K562 (cell line): ENCODE results near the gene CCDC27. TPM values are rescaled to one million over a fixed set of nuclear protein-coding genes. Genes with fewer than 3 reads are reported as not detected.

Experiments
- ATAC-seq: fragments of 200-7000 bp; cut with Tn5 transposase; 3 replicates; pipeline ENCODE4 v1.9.1; 2020; ENCODE audit warnings: moderate library complexity
- BruUV-seq: library from RNA; stranded (reverse); fragments of 400-500 nt; replicated peaks from 2 replicates; lab custom pipeline; 2021; lab: Mats Ljungman, UMichigan
- CTCF ChIA-PET: fragments of 300-600 bp; formaldehyde crosslinking; extraction: SDS; loops from one replicate; lab custom pipeline; 2021; ENCODE audit warnings: low intra/inter-chr PET ratio; lab: Yijun Ruan, JAX
- POLR2A ChIA-PET: fragments of 300-600, 350-650 bp; sonication (Branson Sonifier 250); formaldehyde crosslinking; extraction: SDS; loops from one replicate; lab custom pipeline; 2021; ENCODE audit warnings: antibody characterized with exemption, inconsistent platforms; lab: Yijun Ruan, JAX
- DNase-seq, 4 experiments: peaks; one replicate each; pipeline versions ENCODE4 v3.0.0 to v3.0.0-alpha.2; 2011 to 2018; ENCODE audit warnings: low spot score in 3 of 4, mixed read lengths in 3 of 4; ENCODE audit errors: extremely low read depth in 1 of 4
- FAIRE-seq: peaks from 2 replicates; lab custom pipeline; 2011; peaks lifted over from hg19 to GRCh38; lab: Jason Lieb, UNC
- H2AFZ ChIP-seq: 2 replicates; pipeline ENCODE4 v1.6.0; 2011; ENCODE audit warnings: low read depth, low read length, control low read depth, inconsistent platforms
- H3K27ac ChIP-seq: fragments of 200-600 bp; 3 replicates; pipeline ENCODE4 v1.8.0; 2011; ENCODE audit warnings: low read depth, mild to moderate bottlenecking, control low read depth, inconsistent platforms, low read length, moderate library complexity, mixed read lengths; ENCODE audit errors: extremely low read depth
- H3K27me3 ChIP-seq, 2 experiments: fragments of 300-600 bp in 1 of 2; 2 replicates in 1 of 2; 3 replicates in 1 of 2; pipeline versions ENCODE4 v1.6.0 to v1.8.0; 2011; ENCODE audit warnings: inconsistent platforms in 2 of 2, low read length in 2 of 2, mild to moderate bottlenecking in 1 of 2, mixed read lengths in 1 of 2, moderate library complexity in 1 of 2; ENCODE audit not compliant: control insufficient read depth in 2 of 2, insufficient read depth in 2 of 2
- H3K36me3 ChIP-seq: fragments of 300-600 bp; 3 replicates; pipeline ENCODE4 v1.8.0; 2011; ENCODE audit warnings: mild to moderate bottlenecking, low read length, inconsistent platforms; ENCODE audit not compliant: control insufficient read depth, insufficient read depth
- H3K4me1 ChIP-seq, 2 experiments: fragments of 200-600 bp in 1 of 2; replicated peaks in 1 of 2; 2 replicates in 1 of 2; 3 replicates in 1 of 2; pipeline versions ENCODE4 v1.5.1 to v1.8.0; 2011; ENCODE audit warnings: inconsistent platforms in 2 of 2, low read length in 2 of 2, mild to moderate bottlenecking in 1 of 2, mixed read lengths in 1 of 2, moderate library complexity in 1 of 2; ENCODE audit not compliant: control insufficient read depth in 2 of 2, insufficient read depth in 2 of 2
- H3K4me2 ChIP-seq: 2 replicates; pipeline ENCODE4 v1.6.1; 2011; ENCODE audit warnings: low read length, control low read depth, inconsistent platforms, mixed read lengths; ENCODE audit not compliant: insufficient read depth
- H3K4me3 ChIP-seq: fragments of 200-600 bp; sonication (generic), shearing (Covaris generic); 2 replicates; pipeline ENCODE4 v1.5.1; 2016; ENCODE audit warnings: control low read depth, inconsistent platforms
- H3K79me2 ChIP-seq: fragments of 200-600 bp; 3 replicates; pipeline ENCODE4 v1.8.0; 2011; ENCODE audit warnings: low read length, inconsistent platforms; ENCODE audit not compliant: control insufficient read depth, insufficient read depth
- H3K9ac ChIP-seq, 2 experiments: 2 replicates each; pipeline versions ENCODE4 v1.6.0 to v1.6.1; 2011; ENCODE audit warnings: low read depth in 2 of 2, low read length in 2 of 2, control low read depth in 1 of 2, inconsistent platforms in 1 of 2, mild to moderate bottlenecking in 1 of 2, mixed read lengths in 1 of 2; ENCODE audit not compliant: insufficient read depth in 1 of 2
- H3K9me1 ChIP-seq: one replicate; pipeline ENCODE4 v1.6.0; 2011; ENCODE audit warnings: inconsistent platforms, mild to moderate bottlenecking, low read length, moderate library complexity; ENCODE audit not compliant: control insufficient read depth, insufficient read depth
- H3K9me3 ChIP-seq: replicated peaks from 2 replicates; pipeline ENCODE4 v1.5.1; 2011; ENCODE audit warnings: low read depth, low read length, inconsistent platforms; ENCODE audit not compliant: control insufficient read depth, insufficient read depth
- H4K20me1 ChIP-seq: replicated peaks from 2 replicates; pipeline ENCODE4 v1.6.1; 2011; ENCODE audit warnings: low read length, inconsistent platforms, mixed read lengths; ENCODE audit not compliant: control insufficient read depth, insufficient read depth
- HOXB6 ChIP-seq: fragments of 250-450 bp; sonication (Bioruptor Pico); IDR thresholded peaks from 2 replicates; pipeline ENCODE4 v1.5.1; 2022; ENCODE audit warnings: mild to moderate bottlenecking, borderline replicate concordance
- POLR2G ChIP-seq: fragments of 200-400 bp; formaldehyde crosslinking; IDR thresholded peaks from 2 replicates; pipeline ENCODE4 v1.6.1; 2017; ENCODE audit warnings: low read depth, mild to moderate bottlenecking, antibody characterized with exemption, low read length, moderate library complexity
- WGBS: fragments of 100-300 bp; shearing (Covaris generic); methylation state at CpG from one replicate; pipeline ENCODE4 v1.1.6; 2016; ENCODE audit warnings: low coverage, mixed read lengths; ENCODE audit not compliant: insufficient coverage; ENCODE audit errors: missing lambda C conversion rate; 5-methylcytosine and 5-hydroxymethylcytosine counted together
- in situ Hi-C: fragments of 300-500 bp; cut with MboI; formaldehyde crosslinking; loops from 4 replicates; pipeline ENCODE4 v1.15.0; 2018; ENCODE audit warnings: inconsistent platforms, mixed read lengths
- intact Hi-C: fragments of 100-400 bp; cut with micrococcal nuclease; formaldehyde crosslinking; loops from 2 replicates; pipeline ENCODE4 v1.14.2; 2022
- polyA plus RNA-seq, 8 experiments: library from polyadenylated mRNA; depleted of rRNA in 4 of 8; stranded (reverse) in 5 of 8; unstranded in 3 of 8; fragments of >200 nt; fragmentation: Nextera tagmentation in 2 of 8; fragmentation: Illumina TruSeq in 1 of 8; extraction: Ambion mirVana in 2 of 8; extraction: Trizol in 1 of 8; gene quantifications; 2 replicates each; pipeline versions ENCODE4 v1.2.1 to v1.2.3, GENCODE V29; 2011 to 2014; ENCODE audit warnings: inconsistent platforms in 1 of 8, missing spikeins in 1 of 8
- total RNA-seq, 7 experiments: library from RNA; depleted of rRNA in 6 of 7; stranded (reverse); fragments of >200 nt in 6 of 7; fragmentation: Illumina TruSeq in 2 of 7; extraction: Trizol in 2 of 7; gene quantifications; 2 replicates each; pipeline versions ENCODE4 v1.2.1 to v1.2.3, GENCODE V29; 2011 to 2021; ENCODE audit warnings: low replicate concordance in 1 of 7

The CCDC27 gene
- total and polyA plus RNA-seq, 9 of the 15 experiments (the other 6 are each of a cell fraction or from before 2014, with no cell fraction given): 0.01 to 0.04 TPM; not detected in 7

DNA sequence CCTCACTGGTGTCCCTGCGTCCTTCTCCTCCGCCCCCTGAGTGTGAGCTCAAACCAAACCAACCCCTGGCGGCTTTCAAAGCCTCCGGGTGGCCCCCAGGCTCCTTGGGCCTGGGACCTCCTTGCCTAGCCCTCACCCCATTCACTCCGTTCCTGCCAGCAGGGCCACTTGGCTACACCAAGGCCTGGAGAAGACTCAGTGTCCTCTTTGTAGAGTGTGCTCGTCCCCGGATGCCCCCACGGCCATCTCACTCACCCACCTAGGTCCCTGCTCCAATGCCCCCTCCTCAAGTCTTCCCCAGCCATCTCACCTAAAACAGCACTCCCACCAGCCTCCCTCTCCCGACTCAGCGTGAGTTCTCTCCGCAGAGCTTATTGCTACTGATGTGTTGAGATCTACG lies 7.2 kb upstream of the CCDC27 start:
- no peak for ATAC-seq
- DNase-seq: no peak
- CTCF ChIA-PET: no interaction called here
- no peak for FAIRE-seq
- Histone ChIP-seq H2AFZ (no peak overlapping the region), H3K36me3 (peaks cover 50% of the 10 kb centered on the region; the same call in 2 of the 3 replicates), H3K9me1 (peaks cover 9% of the 10 kb centered on the region), H3K27me3 (no peaks in the 10 kb centered on the region), H3K27ac (no peak overlapping the region), H3K9me3 (no peaks in the 10 kb centered on the region), H3K79me2 (peaks cover 29% of the 10 kb centered on the region), H3K9ac (peak overlapping the region in 1 of 2 experiments; percentile 95; a peak in 2 of 4 replicates), H4K20me1 (peaks cover 17% of the 10 kb centered on the region; the same call in 1 of the 2 replicates), H3K4me1 (peaks cover 24 to 64% of the 10 kb centered on the region in 2 experiments), H3K4me3 (no peak overlapping the region)
- in situ Hi-C loops: no loop called here
- POLR2A ChIA-PET: interaction anchor here (0.6 to 1.5 kb wide), 5 partner anchors 17 to 315 kb away, joined by 3 to 4 read pairs (median 3); no protein-coding TSS in a partner anchor
- TF ChIP-seq POLR2G: peak; percentile 31; the same call in 1 of the 2 replicates
- no peak for TF ChIP-seq HOXB6 (CRISPR knock-in tag)
- TF ChIP-seq, all 486 proteins: peak for 1
- 83% methylated on average over 11 of the region's 12 CpGs for WGBS
- intact Hi-C loops: no loop called here
- H3K4me2 ChIP-seq: peak overlapping the region; percentile 87; the same call in 1 of the 2 replicates
- no TSS peak for BruUV-seq
